DMS53 treated with DMSO at 0.1 percent for 48 hours (cell line): ENCODE results near the gene OR56A5.
"Not testable (repeated sequence)": the region's sequence is repeated elsewhere in the genome, so short reads cannot be mapped to it uniquely, and the experiment has no call there.

Experiments used
- DNase-seq: peaks from one replicate; lab custom pipeline; 2025; ENCODE audit not compliant: unreplicated experiment; lab: John Stamatoyannopoulos, UW

Gene OR56A5

GRCh38 chr11:5968394-5968793 is at the start of gene OR56A5:
Gene OR56A5 (minus strand): TSS chr11:5968494. CDS start chr11:5968494, 0 bp downstream.
- no peak for DNase-seq

- DNase-seq: no peak
Measured at GRCh38 chr11:6013042-6013441, 44.7 kb upstream of the OR56A5 start.

GRCh38 chr11:6012035-6012668 is 43.9 kb upstream of the OR56A5 start:
- DNase-seq: no peak

GRCh38 chr11:6006846-6007245 is 38.6 kb upstream of the OR56A5 start, which contains the start of gene OR56A4:
Gene OR56A4 (minus strand): TSS chr11:6006946. CDS start chr11:6002992, 3,954 bp downstream.
- no peak for DNase-seq

GRCh38 chr11:6006395-6006794 is 38.1 kb upstream of the OR56A5 start:
- DNase-seq: no peak

GRCh38 chr11:6002202-6002699 is 34.0 kb upstream of the OR56A5 start:
- DNase-seq: no peak

- DNase-seq: no peak
Measured at GRCh38 chr11:5994791-5995190, 26.5 kb upstream of the OR56A5 start.

- DNase-seq: peak; percentile 51
Measured at GRCh38 chr11:5992604-5993251, 24.4 kb upstream of the OR56A5 start.

- DNase-seq: no peak
Measured at GRCh38 chr11:5992150-5992549, 23.9 kb upstream of the OR56A5 start.

GRCh38 chr11:5989203-5989602 is 20.9 kb upstream of the OR56A5 start:
- DNase-seq: no peak

- no peak for DNase-seq
Measured at GRCh38 chr11:5986885-5987284, 18.6 kb upstream of the OR56A5 start, which contains the start of gene OR52L1. Gene OR52L1 (minus strand): TSS chr11:5986985. CDS start chr11:5986930, 55 bp downstream.

GRCh38 chr11:5983443-5983842 is 15.1 kb upstream of the OR56A5 start:
- no peak for DNase-seq

- DNase-seq: no peak
Measured at GRCh38 chr11:5973530-5973929, 5.2 kb upstream of the OR56A5 start.

- no peak for DNase-seq
Measured at GRCh38 chr11:5967708-5968107, 586 bp downstream of the OR56A5 start.

GRCh38 chr11:5966958-5967357 is 1.3 kb downstream of the OR56A5 start:
- DNase-seq: no peak

GRCh38 chr11:5960704-5961320 is 7.5 kb downstream of the OR56A5 start:
- not testable (repeated sequence) for DNase-seq

- DNase-seq: no peak
Measured at GRCh38 chr11:5955586-5955985, 12.7 kb downstream of the OR56A5 start.

- DNase-seq: no peak
Measured at GRCh38 chr11:5941951-5942350, 26.3 kb downstream of the OR56A5 start, which contains the start of gene OR56A3. Gene OR56A3 (plus strand): TSS chr11:5942251. CDS start chr11:5947347, 5,096 bp downstream.

GRCh38 chr11:5940748-5941147 is 27.5 kb downstream of the OR56A5 start:
- DNase-seq: no peak

- peak; percentile 62 for DNase-seq
Measured at GRCh38 chr11:5938603-5938965, 29.7 kb downstream of the OR56A5 start.

GRCh38 chr11:5937868-5938602 is 30.3 kb downstream of the OR56A5 start:
- DNase-seq: peak; percentile 86
